Naive thymus-derived CD4-positive, alpha-beta T cell (primary cell): ENCODE measurements around the gene BPIFA2. TPM values are rescaled to one million over a fixed set of nuclear protein-coding genes. Genes with fewer than 3 reads are reported as not detected.

Source experiments
- ATAC-seq: fragments of 150-1000 bp; cut with Tn5 transposase; 2 replicates; pipeline ENCODE4 v1.10.0; 2021; ENCODE audit warnings: mild to moderate bottlenecking, moderate library complexity
- CTCF ChIA-PET: fragments of 350-600 bp; sonication (Branson Sonifier 250); formaldehyde crosslinking; loops from one replicate; lab custom pipeline; 2021; ENCODE audit warnings: antibody characterized with exemption; lab: Charles Lee
- POLR2A ChIA-PET: fragments of 350-600 bp; sonication (Branson Sonifier 250); formaldehyde crosslinking; loops from one replicate; lab custom pipeline; 2021; ENCODE audit warnings: antibody characterized with exemption, inconsistent platforms; lab: Charles Lee
- DNase-seq, 9 donors: peaks; one replicate each; pipeline versions ENCODE4 v3.0.0 to v3.0.0-alpha.2; 2020 to 2022; ENCODE audit warnings: mixed read lengths in 1 of 9
- H3K27ac ChIP-seq: one replicate; pipeline ENCODE4 v1.7.0; 2013; ENCODE audit warnings: mild to moderate bottlenecking, low read depth, low read length, moderate library complexity
- H3K27me3 ChIP-seq, 2 donors: one replicate each; pipeline ENCODE4 v1.7.0; 2013; ENCODE audit warnings: low read length in 2 of 2, mild to moderate bottlenecking in 2 of 2, moderate library complexity in 2 of 2; ENCODE audit not compliant: control insufficient read depth in 2 of 2, insufficient read depth in 2 of 2
- H3K36me3 ChIP-seq, 3 experiments: 1 replicate in 2 of 3; 2 replicates in 1 of 3; pipeline ENCODE4 v1.7.0; 2013; ENCODE audit warnings: low read length in 3 of 3, mild to moderate bottlenecking in 3 of 3, moderate library complexity in 1 of 3; ENCODE audit not compliant: insufficient read depth in 3 of 3, control insufficient read depth in 2 of 3
- H3K4me1 ChIP-seq, 2 donors: one replicate each; pipeline ENCODE4 v1.7.0; 2013; ENCODE audit warnings: low read length in 2 of 2, mild to moderate bottlenecking in 2 of 2, moderate library complexity in 1 of 2; ENCODE audit not compliant: control insufficient read depth in 2 of 2, insufficient read depth in 2 of 2
- H3K4me3 ChIP-seq: 2 replicates; pipeline ENCODE4 v1.7.0; 2013; ENCODE audit warnings: mild to moderate bottlenecking, low read length
- H3K9me3 ChIP-seq, 3 experiments: 1 replicate in 2 of 3; 2 replicates in 1 of 3; pipeline ENCODE4 v1.7.0; 2013; ENCODE audit warnings: low read length in 3 of 3; ENCODE audit not compliant: control insufficient read depth in 2 of 3
- H3K27ac Mint-ChIP-seq, 9 donors: one replicate each; pipeline ENCODE4 v1.8.0; 2020 to 2022; ENCODE audit warnings: mixed read lengths in 9 of 9, mild to moderate bottlenecking in 8 of 9, moderate library complexity in 5 of 9, inconsistent platforms in 2 of 9
- H3K27me3 Mint-ChIP-seq, 5 donors: one replicate each; pipeline ENCODE4 v1.8.0; 2021 to 2022; ENCODE audit warnings: mixed read lengths in 5 of 5, mild to moderate bottlenecking in 1 of 5
- H3K36me3 Mint-ChIP-seq, 5 donors: one replicate each; pipeline ENCODE4 v1.8.0; 2020 to 2022; ENCODE audit warnings: mixed read lengths in 5 of 5, mild to moderate bottlenecking in 3 of 5, inconsistent platforms in 1 of 5
- H3K4me1 Mint-ChIP-seq, 7 donors: one replicate each; pipeline ENCODE4 v1.8.0; 2020 to 2022; ENCODE audit warnings: mixed read lengths in 7 of 7, mild to moderate bottlenecking in 3 of 7, inconsistent platforms in 1 of 7
- H3K4me3 Mint-ChIP-seq, 10 donors: one replicate each; pipeline ENCODE4 v1.8.0; 2020 to 2022; ENCODE audit warnings: mild to moderate bottlenecking in 10 of 10, mixed read lengths in 10 of 10, moderate library complexity in 6 of 10, inconsistent platforms in 2 of 10
- H3K9me3 Mint-ChIP-seq, 11 donors: one replicate each; pipeline ENCODE4 v1.8.0; 2020 to 2022; ENCODE audit warnings: mixed read lengths in 11 of 11, mild to moderate bottlenecking in 4 of 11, inconsistent platforms in 1 of 11, moderate library complexity in 1 of 11
- intact Hi-C, 2 donors: fragments of 100-400 bp; cut with micrococcal nuclease; formaldehyde crosslinking; loops; one replicate each; pipeline ENCODE4 v1.15.1; 2023
- polyA plus RNA-seq, 2 donors: library from polyadenylated mRNA; unstranded; fragments of 300-500 nt; fragmentation: Illumina TruSeq; gene quantifications; one replicate each; pipeline ENCODE4 v1.2.3, GENCODE V29; 2021
- total RNA-seq, 6 experiments: library from RNA in 5 of 6; stranded (reverse) in 5 of 6; gene quantifications; 1 replicate in 5 of 6; 2 replicates in 1 of 6; pipeline ENCODE4 v1.2.3 and lab custom pipeline; 2021 to 2026

Gene BPIFA2
- total and polyA plus RNA-seq, 7 experiments from 2014 or later, result not detected

- DNase-seq (no peak), ATAC-seq (no peak)
- Mint-ChIP-seq H3K27me3 (peaks cover 0 to 11% (median 3%) of the 10 kb centered on the region in 5 donors), H3K4me1 (no peaks in the 10 kb centered on the region), H3K36me3 (peaks cover 0 to 4% (median 0%) of the 10 kb centered on the region in 5 donors), H3K4me3 (no peak overlapping the region), H3K9me3 (peaks cover 0 to 25% (median 11%) of the 10 kb centered on the region in 11 donors), H3K27ac (no peak overlapping the region)
- ChIA-PET POLR2A (no interaction called here), CTCF (no interaction called here)
- intact Hi-C loops, result no loop called here
- Histone ChIP-seq H3K4me3 (no peak overlapping the region), H3K27me3 (no peaks in the 10 kb centered on the region), H3K27ac (no peak overlapping the region), H3K36me3 (no peaks in the 10 kb centered on the region), H3K9me3 (no peaks in the 10 kb centered on the region), H3K4me1 (no peaks in the 10 kb centered on the region)
Observed at GRCh38 chr20:33165416-33166055, 2.4 kb upstream of the BPIFA2 start.

DNA sequence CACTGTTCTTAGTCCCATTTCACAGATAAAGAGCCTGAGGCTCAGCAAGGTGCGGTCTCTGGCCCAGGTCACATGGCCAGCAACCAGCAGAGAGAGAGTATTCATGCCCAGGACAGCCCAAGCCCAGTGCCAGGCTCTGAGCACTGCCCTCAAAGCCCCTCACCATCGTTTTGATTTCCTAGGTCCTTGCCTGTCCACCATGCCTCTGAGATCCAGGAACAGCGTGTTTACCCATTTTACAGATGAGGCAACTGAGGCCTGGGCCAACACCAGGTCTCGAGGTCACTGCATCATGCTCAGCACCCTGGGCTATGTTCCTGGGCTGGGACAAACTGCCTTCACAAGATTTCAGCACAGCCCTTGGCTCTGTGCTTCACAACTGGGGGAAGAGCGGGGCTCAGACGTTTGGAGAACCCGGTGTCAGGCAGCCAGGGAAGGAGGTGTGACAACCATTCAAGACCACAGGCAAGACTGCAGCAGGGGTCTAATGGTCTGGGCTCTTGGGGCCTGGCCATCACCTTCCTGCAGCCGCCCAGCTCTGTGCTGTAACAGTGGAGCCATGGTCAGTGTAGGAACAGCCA lies 1.3 kb upstream of the BPIFA2 start:
- CTCF ChIA-PET, result no interaction called here
- Mint-ChIP-seq H3K9me3 (peaks cover 0 to 34% (median 15%) of the 10 kb centered on the region in 11 donors), H3K4me1 (no peaks in the 10 kb centered on the region)

GRCh38 chr20:33169176-33169794 lies 1.3 kb downstream of the BPIFA2 start:
- H3K4me1 ChIP-seq, result no peaks in the 10 kb centered on the region
- H3K27ac ChIP-seq, result no peak overlapping the region
- intact Hi-C loops, result no loop called here
- H3K36me3 ChIP-seq, result no peaks in the 10 kb centered on the region
- CTCF ChIA-PET, result no interaction called here
- H3K4me3 ChIP-seq, result no peak overlapping the region
- Mint-ChIP-seq H3K36me3 (peaks cover 0 to 7% (median 0%) of the 10 kb centered on the region in 5 donors), H3K9me3 (peaks cover 0 to 39% (median 15%) of the 10 kb centered on the region in 11 donors), H3K4me3 (no peak overlapping the region), H3K27me3 (peaks cover 0 to 11% (median 7%) of the 10 kb centered on the region in 5 donors), H3K4me1 (no peaks in the 10 kb centered on the region), H3K27ac (no peak overlapping the region)
- H3K27me3 ChIP-seq, result no peaks in the 10 kb centered on the region
- POLR2A ChIA-PET, result no interaction called here
- ATAC-seq (no peak), DNase-seq (no peak)
- no peaks in the 10 kb centered on the region for H3K9me3 ChIP-seq

More for the DNA sequence above, 1.3 kb upstream of the BPIFA2 start:
- no peak overlapping the region for H3K4me3 Mint-ChIP-seq
- Histone ChIP-seq H3K27ac (no peak overlapping the region), H3K27me3 (no peaks in the 10 kb centered on the region), H3K4me3 (no peak overlapping the region), H3K36me3 (no peaks in the 10 kb centered on the region), H3K9me3 (no peaks in the 10 kb centered on the region), H3K4me1 (no peaks in the 10 kb centered on the region)
- ATAC-seq (no peak), DNase-seq (no peak)
- peaks cover 0 to 11% (median 9%) of the 10 kb centered on the region in 5 donors for H3K27me3 Mint-ChIP-seq
- H3K36me3 Mint-ChIP-seq, result peaks cover 0 to 7% (median 0%) of the 10 kb centered on the region in 5 donors
- no peak overlapping the region for H3K27ac Mint-ChIP-seq
- POLR2A ChIA-PET, result no interaction called here
- intact Hi-C loops, result no loop called here

GRCh38 chr20:33172781-33173180 lies 4.8 kb downstream of the BPIFA2 start:
- Mint-ChIP-seq H3K9me3 (peaks cover 0 to 39% (median 15%) of the 10 kb centered on the region in 11 donors), H3K36me3 (peaks cover 0 to 7% (median 0%) of the 10 kb centered on the region in 5 donors), H3K4me3 (no peak overlapping the region), H3K4me1 (no peaks in the 10 kb centered on the region), H3K27ac (no peak overlapping the region), H3K27me3 (peaks cover 0 to 11% (median 5%) of the 10 kb centered on the region in 5 donors)
- H3K4me1 ChIP-seq, result no peaks in the 10 kb centered on the region
- H3K36me3 ChIP-seq, result no peaks in the 10 kb centered on the region
- POLR2A ChIA-PET, result no interaction called here
- H3K27ac ChIP-seq, result no peak overlapping the region
- DNase-seq (no peak), ATAC-seq (no peak)
- no peaks in the 10 kb centered on the region for H3K27me3 ChIP-seq
- H3K4me3 ChIP-seq, result no peak overlapping the region
- CTCF ChIA-PET, result no interaction called here
- intact Hi-C loops, result no loop called here
- H3K9me3 ChIP-seq, result no peaks in the 10 kb centered on the region

GRCh38 chr20:33175123-33175522 lies 7.2 kb downstream of the BPIFA2 start:
- DNase-seq (no peak), ATAC-seq (no peak)
- Mint-ChIP-seq H3K27ac (no peak overlapping the region), H3K36me3 (peaks cover 0 to 3% (median 0%) of the 10 kb centered on the region in 5 donors), H3K27me3 (peaks cover 0 to 8% (median 4%) of the 10 kb centered on the region in 5 donors), H3K4me1 (no peaks in the 10 kb centered on the region), H3K9me3 (peaks cover 0 to 18% (median 3%) of the 10 kb centered on the region in 11 donors), H3K4me3 (no peak overlapping the region)
- ChIA-PET CTCF (no interaction called here), POLR2A (no interaction called here)
- intact Hi-C loops, result no loop called here
- no peaks in the 10 kb centered on the region for H3K36me3 ChIP-seq
- H3K9me3 ChIP-seq, result no peaks in the 10 kb centered on the region
- no peak overlapping the region for H3K4me3 ChIP-seq
- no peaks in the 10 kb centered on the region for H3K27me3 ChIP-seq
- H3K27ac ChIP-seq, result no peak overlapping the region
- H3K4me1 ChIP-seq, result no peaks in the 10 kb centered on the region

DNA sequence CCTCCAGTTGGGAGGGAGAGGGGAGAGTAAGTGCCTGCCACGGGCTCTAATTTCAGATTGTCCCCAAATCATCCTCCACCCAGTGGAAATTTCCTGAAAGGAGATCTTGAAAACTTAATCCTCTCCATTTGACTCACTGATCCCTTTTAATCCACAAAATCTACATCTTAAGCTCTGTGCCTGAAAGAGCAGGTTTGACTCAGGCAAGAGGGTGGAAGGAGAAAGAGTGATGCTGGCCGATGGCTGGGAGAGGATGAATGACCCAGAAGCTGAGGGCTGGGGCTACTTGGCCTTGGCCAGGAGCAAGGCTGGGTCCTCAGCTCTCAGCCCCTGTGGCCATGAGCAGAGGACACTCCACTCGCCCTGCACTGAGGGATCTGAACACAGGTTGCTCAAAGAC lies 8.1 kb downstream of the BPIFA2 start:
- H3K27ac ChIP-seq, result no peak overlapping the region
- no peak for ATAC-seq
- DNase-seq, result no peak
- Mint-ChIP-seq H3K27ac (no peak overlapping the region), H3K4me1 (no peaks in the 10 kb centered on the region), H3K9me3 (peaks cover 0 to 8% (median 2%) of the 10 kb centered on the region in 11 donors), H3K4me3 (no peak overlapping the region), H3K27me3 (peaks cover 0 to 6% (median 4%) of the 10 kb centered on the region in 5 donors), H3K36me3 (no peaks in the 10 kb centered on the region)
- ChIA-PET CTCF (interaction anchor here (0.7 kb wide), 1 partner anchor 263 kb away, joined by 3 read pairs; no protein-coding TSS in a partner anchor), POLR2A (no interaction called here)
- H3K9me3 ChIP-seq, result no peaks in the 10 kb centered on the region
- intact Hi-C loops, result no loop called here
- H3K4me1 ChIP-seq, result no peaks in the 10 kb centered on the region
- no peaks in the 10 kb centered on the region for H3K36me3 ChIP-seq
- H3K27me3 ChIP-seq, result no peaks in the 10 kb centered on the region
- H3K4me3 ChIP-seq, result no peak overlapping the region
